OCI-LY7 (cell line): ENCODE results near the gene COX14.

Source experiments
- CTCF ChIP-seq: fragments of 200-600 bp; sonication (generic); conservative IDR thresholded peaks from 2 replicates; pipeline ENCODE4 v1.5.1; 2014; ENCODE audit warnings: mild to moderate bottlenecking, antibody characterized with exemption, low read length, moderate library complexity, mixed read lengths
- EZH2phosphoT487 ChIP-seq: fragments of 200-600 bp; sonication (generic); IDR thresholded peaks from 2 replicates; pipeline ENCODE4 v1.6.1; 2018; ENCODE audit warnings: low read depth, borderline replicate concordance, mild to moderate bottlenecking, mixed run types, antibody characterized with exemption, low read length, moderate library complexity, mixed read lengths

- TF ChIP-seq CTCF: no peak
- no peak for TF ChIP-seq EZH2phosphoT487
These were observed 8.7 kb upstream of the COX14 start for GRCh38 chr12:50103351-50103750.
